Spinal cord (tissue), 10 donors: Measurements from ENCODE around the gene ROBO2. TPM values are rescaled to one million over a fixed set of nuclear protein-coding genes. Genes with fewer than 3 reads are reported as not detected.

ENCODE experiments used
- DNase-seq, 6 donors: peaks; one replicate each; pipeline versions ENCODE4 v3.0.0 to v3.0.0-alpha.2; 2013 to 2015; ENCODE audit warnings: low spot score in 6 of 6, low read depth in 4 of 6
- H3K27ac ChIP-seq: one replicate; pipeline ENCODE4 v1.5.1; 2013; ENCODE audit warnings: low read depth, low read length, control low read depth
- H3K27me3 ChIP-seq: one replicate; pipeline ENCODE4 v1.6.1; 2013; ENCODE audit warnings: low read length; ENCODE audit not compliant: control insufficient read depth, insufficient read depth
- H3K36me3 ChIP-seq: one replicate; pipeline ENCODE4 v1.6.1; 2013; ENCODE audit warnings: low read length; ENCODE audit not compliant: control insufficient read depth, insufficient read depth
- H3K4me1 ChIP-seq: one replicate; pipeline ENCODE4 v1.6.1; 2013; ENCODE audit warnings: low read length; ENCODE audit not compliant: control insufficient read depth, insufficient read depth
- H3K4me3 ChIP-seq: one replicate; pipeline ENCODE4 v1.5.1; 2013; ENCODE audit warnings: low read depth, low read length, control low read depth
- H3K9me3 ChIP-seq: one replicate; pipeline ENCODE4 v1.6.1; 2013; ENCODE audit warnings: low read length; ENCODE audit not compliant: control insufficient read depth, insufficient read depth
- WGBS: methylation state at CpG from one replicate; pipeline ENCODE4 v1.1.5; 2013; ENCODE audit warnings: missing lambda C conversion rate; ENCODE audit not compliant: insufficient coverage; 5-methylcytosine and 5-hydroxymethylcytosine counted together
- polyA plus RNA-seq, 2 donors: library from polyadenylated mRNA; unstranded; fragments of 120-200 nt; gene quantifications; one replicate each; pipeline ENCODE4 v1.2.1, GENCODE V29; 2013; ENCODE audit not compliant: insufficient read length in 2 of 2
- total RNA-seq, 2 donors: library from RNA; depleted of rRNA in 1 of 2; stranded (reverse); fragments of 120-200 nt in 1 of 2; fragments of >200 nt in 1 of 2; gene quantifications; one replicate each; pipeline versions ENCODE4 v1.2.3 to v1.2.4, GENCODE V29; 2013 to 2014
- donor health status: healthy.

Gene ROBO2
- total and polyA plus RNA-seq, 4 donors, result 75.0 to 196 (median 114) TPM

DNA sequence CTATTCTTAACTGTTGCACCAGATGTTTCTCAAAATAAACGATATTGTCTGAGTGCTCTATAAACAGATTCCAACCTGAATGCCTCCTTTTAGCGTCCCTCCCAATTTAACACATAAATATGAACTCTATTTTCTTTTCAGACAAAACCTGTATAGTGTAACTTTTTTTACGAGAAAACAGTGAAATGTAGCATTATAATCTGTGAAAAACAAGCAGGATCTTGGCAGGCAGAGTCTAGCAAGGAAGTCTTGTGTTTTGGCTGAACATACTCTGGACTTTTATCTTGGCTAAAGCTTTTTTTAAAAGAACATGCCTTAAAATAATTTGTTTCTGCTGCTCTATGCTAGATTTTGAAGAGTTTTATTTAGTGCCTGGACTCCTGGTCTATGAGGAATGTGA, 150.5 kb downstream of the ROBO2 start:
- no peaks in the 10 kb centered on the region for H3K9me3 ChIP-seq
- H3K27ac ChIP-seq, result no peak overlapping the region
- H3K4me3 ChIP-seq, result no peak overlapping the region
- no peaks in the 10 kb centered on the region for H3K27me3 ChIP-seq
- WGBS, result no CpG with 5 or more reads among the region's 3 CpGs
- peak in 1 of 6 donors; percentile 46 for DNase-seq
- no peaks in the 10 kb centered on the region for H3K4me1 ChIP-seq
- H3K36me3 ChIP-seq, result no peaks in the 10 kb centered on the region

DNA sequence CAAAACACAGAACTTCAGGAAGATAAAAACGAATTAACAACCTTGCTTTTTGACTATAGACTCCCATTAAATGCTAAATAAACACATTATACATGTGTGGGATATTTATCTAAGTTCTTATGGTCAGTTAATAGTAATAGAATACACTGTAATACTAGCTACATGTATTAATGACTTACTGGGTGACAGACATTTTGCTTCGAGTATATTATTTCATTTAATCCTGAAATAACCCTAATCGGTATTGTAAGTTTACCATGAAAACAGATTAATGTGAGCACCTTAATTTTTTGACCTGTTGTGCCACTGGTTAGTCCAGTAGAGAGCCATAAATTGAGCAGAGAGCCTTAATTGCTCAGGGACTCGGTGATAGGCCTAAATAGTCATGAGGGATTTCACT, 151.1 kb downstream of the ROBO2 start:
- DNase-seq, result no peak
- Histone ChIP-seq H3K27me3 (no peaks in the 10 kb centered on the region), H3K9me3 (no peaks in the 10 kb centered on the region), H3K4me3 (no peak overlapping the region), H3K27ac (no peak overlapping the region), H3K36me3 (no peaks in the 10 kb centered on the region), H3K4me1 (no peaks in the 10 kb centered on the region)
- WGBS, result no CpG with 5 or more reads among the region's 4 CpGs

DNA sequence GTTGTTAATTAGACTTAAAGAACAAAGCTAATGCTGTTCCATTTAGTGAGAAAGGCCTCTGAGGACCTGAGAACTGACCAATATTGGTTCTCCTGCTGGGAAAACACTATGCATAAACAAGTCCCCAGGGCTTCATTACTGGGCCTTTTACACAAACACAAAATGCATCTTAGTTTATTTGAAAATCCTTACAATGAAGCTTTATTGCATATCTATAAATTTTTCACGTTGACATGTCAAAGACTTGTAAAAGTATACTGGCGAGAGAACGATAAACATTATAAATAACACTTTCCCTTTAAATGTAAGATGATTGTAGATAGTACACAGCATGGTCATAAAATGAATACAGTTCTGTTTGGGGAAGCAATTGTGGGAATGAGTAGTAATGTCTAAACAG, 151.7 kb downstream of the ROBO2 start:
- no peaks in the 10 kb centered on the region for H3K9me3 ChIP-seq
- WGBS, result no CpG with 5 or more reads among the region's 3 CpGs

DNA sequence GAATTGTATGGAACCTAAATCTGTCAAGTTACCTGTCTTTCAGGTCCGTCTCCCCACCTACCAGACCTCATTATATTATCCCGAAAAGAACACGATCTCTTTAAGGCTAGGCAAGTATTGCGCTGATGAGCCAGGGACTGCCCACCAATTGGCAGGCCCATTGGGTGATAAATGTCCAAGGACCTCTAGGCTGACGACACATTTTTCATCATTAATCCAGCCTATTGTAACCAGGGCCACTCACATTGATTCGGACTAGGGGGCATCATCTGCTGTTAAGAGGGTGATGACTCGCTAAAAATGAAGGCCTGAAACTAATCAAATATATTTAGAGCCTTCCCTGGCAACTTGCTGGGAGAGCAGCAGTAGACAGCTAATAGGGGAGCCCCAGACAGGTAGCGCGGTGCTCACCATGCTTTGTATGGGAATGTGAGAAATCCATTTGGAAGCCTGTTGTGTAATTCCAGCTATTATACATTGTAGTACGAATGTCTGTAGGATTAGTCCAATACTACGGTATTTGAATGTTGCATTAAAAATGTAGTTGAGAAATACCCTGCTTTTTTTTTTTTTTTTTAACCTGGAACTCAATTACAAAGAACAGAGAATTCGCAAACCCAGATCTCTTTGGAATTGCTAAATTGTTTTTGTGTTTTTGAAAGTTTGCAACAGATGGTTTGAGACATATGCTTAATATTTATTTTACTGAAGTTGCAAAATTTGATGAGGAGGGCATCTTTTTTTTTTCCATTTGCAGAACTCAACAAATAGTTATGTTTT, 156.1 kb downstream of the ROBO2 start:
- H3K4me1 ChIP-seq, result no peaks in the 10 kb centered on the region
- no peaks in the 10 kb centered on the region for H3K27me3 ChIP-seq
- H3K9me3 ChIP-seq, result no peaks in the 10 kb centered on the region
- DNase-seq, result no peak
- H3K36me3 ChIP-seq, result no peaks in the 10 kb centered on the region
- H3K27ac ChIP-seq, result no peak overlapping the region
- H3K4me3 ChIP-seq, result no peak overlapping the region
- 88% methylated on average over 4 of the region's 12 CpGs for WGBS

More for the DNA sequence above, 151.7 kb downstream of the ROBO2 start:
- no peaks in the 10 kb centered on the region for H3K27me3 ChIP-seq
- H3K4me1 ChIP-seq, result no peaks in the 10 kb centered on the region
- no peak overlapping the region for H3K27ac ChIP-seq
- H3K4me3 ChIP-seq, result no peak overlapping the region
- peak in 1 of 6 donors; percentile 61 for DNase-seq
- no peaks in the 10 kb centered on the region for H3K36me3 ChIP-seq

DNA sequence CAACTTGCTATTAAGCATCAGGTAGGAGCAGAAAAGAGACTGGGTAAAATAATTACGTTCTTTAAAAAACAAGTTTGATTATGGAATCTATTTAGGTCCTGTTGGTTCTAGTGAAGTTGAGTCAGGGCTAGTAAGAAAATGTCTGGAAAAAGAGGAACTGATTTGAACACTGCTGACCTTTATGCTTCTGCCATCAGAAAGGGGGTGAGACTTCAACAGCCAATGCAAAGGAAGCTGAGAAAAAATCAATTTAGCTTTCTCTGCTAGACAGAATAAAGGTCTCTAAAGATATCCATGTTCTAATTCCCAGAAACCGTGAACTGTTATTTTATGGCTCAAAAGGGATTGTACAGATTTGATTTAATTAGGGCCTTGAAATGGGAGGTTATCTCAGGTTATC, 157.5 kb downstream of the ROBO2 start:
- Histone ChIP-seq H3K4me1 (no peaks in the 10 kb centered on the region), H3K27ac (no peak overlapping the region), H3K4me3 (no peak overlapping the region), H3K36me3 (no peaks in the 10 kb centered on the region), H3K27me3 (no peaks in the 10 kb centered on the region), H3K9me3 (no peaks in the 10 kb centered on the region)
- no CpG with 5 or more reads among the region's 2 CpGs for WGBS
- no peak for DNase-seq

DNA sequence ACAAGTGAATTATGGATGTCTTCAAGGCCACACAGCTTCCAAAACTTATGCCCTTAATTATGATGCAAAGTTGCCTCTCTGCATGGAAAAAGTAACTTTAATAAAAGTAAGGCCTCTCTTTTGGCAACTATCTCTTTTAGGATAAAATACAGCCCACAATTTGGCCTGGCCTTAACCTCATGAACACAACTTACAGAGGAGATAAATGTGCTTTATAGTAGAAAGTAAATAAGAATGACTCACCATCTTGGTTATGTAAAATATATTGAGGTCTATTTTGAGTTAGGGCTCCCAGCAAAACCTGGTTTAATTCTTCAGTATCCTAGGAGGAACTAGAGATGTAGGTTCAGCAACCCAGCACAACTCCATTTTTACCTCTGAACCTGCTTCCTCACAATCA, 164.0 kb downstream of the ROBO2 start:
- H3K9me3 ChIP-seq, result no peaks in the 10 kb centered on the region
- H3K27ac ChIP-seq, result no peak overlapping the region
- no peak for DNase-seq
- H3K27me3 ChIP-seq, result no peaks in the 10 kb centered on the region
- no peaks in the 10 kb centered on the region for H3K36me3 ChIP-seq
- H3K4me1 ChIP-seq, result no peaks in the 10 kb centered on the region
- no peak overlapping the region for H3K4me3 ChIP-seq

DNA sequence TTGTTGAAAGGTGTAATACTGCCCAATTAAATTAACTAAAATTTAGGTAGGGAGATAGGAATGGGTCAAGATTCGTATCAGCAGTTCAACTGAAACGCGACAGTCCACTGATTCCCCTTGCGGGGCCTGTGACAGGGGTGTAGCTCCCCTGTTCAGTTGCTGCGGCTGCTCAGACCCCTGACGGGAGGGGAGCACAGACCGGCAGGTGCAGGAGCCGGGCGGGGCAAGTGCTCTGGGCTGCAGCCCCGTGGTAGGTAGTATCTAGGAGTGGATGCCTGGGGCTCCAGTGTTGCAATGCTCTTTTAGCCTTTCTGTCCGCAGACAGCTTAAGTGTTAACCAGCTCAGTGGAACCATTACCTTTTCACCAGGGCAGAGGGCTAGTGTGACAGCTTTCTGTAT, 164.9 kb downstream of the ROBO2 start:
- Histone ChIP-seq H3K4me3 (no peak overlapping the region), H3K4me1 (no peaks in the 10 kb centered on the region), H3K9me3 (no peaks in the 10 kb centered on the region), H3K36me3 (no peaks in the 10 kb centered on the region), H3K27ac (no peak overlapping the region), H3K27me3 (no peaks in the 10 kb centered on the region)
- DNase-seq, result no peak
- WGBS, result 85% methylated on average over 9 of the region's 11 CpGs

DNA sequence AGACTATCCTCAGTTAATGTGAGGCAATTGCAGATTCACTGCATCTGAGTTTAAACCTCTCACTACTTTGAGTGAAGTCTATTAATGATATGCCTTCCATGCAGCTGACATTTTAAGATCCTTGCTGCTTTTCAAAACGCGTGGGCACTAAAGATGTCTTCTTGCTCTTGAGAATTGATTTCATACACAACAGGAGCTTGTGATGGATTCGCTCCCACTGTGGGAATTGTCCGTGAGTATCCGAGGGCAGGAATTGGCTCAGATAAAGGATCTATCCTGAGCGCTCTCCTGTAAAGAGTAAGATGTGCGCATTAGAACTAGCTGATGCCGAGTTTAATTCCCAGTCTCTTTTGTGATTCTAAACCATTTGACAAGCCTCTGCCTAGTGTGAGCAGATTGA, 167.9 kb downstream of the ROBO2 start:
- DNase-seq, result peak in 2 of 6 donors; percentile 15 to 65
- H3K27me3 ChIP-seq, result no peaks in the 10 kb centered on the region
- 20% methylated on average over 1 of the region's 8 CpGs for WGBS
- H3K4me1 ChIP-seq, result no peaks in the 10 kb centered on the region
- no peaks in the 10 kb centered on the region for H3K36me3 ChIP-seq
- H3K9me3 ChIP-seq, result no peaks in the 10 kb centered on the region
- no peak overlapping the region for H3K27ac ChIP-seq
- H3K4me3 ChIP-seq, result no peak overlapping the region

DNA sequence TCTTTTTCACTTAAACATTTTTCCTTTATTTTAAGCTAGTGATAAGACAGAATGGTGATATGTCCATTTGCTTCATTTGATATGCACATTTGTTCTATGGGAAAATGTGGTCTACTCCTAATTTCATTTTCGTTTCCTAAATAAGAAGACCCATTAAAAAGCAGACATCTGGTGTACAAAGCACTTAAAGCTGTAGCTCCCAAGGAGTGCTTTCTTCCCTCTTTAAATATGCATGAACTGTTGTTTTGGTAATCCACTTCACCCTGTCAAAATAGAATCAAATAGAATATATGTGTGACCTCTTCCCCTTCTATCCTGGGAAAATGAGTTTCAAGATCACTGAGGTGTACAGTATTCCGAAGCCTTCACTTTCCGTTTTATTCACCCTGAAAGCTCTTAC, 182.8 kb downstream of the ROBO2 start:
- H3K27ac ChIP-seq, result no peak overlapping the region
- no peak overlapping the region for H3K4me3 ChIP-seq
- no peaks in the 10 kb centered on the region for H3K27me3 ChIP-seq
- H3K4me1 ChIP-seq, result no peaks in the 10 kb centered on the region
- no peak for DNase-seq
- WGBS, result no CpG with 5 or more reads among the region's 3 CpGs
- no peaks in the 10 kb centered on the region for H3K36me3 ChIP-seq
- no peaks in the 10 kb centered on the region for H3K9me3 ChIP-seq

DNA sequence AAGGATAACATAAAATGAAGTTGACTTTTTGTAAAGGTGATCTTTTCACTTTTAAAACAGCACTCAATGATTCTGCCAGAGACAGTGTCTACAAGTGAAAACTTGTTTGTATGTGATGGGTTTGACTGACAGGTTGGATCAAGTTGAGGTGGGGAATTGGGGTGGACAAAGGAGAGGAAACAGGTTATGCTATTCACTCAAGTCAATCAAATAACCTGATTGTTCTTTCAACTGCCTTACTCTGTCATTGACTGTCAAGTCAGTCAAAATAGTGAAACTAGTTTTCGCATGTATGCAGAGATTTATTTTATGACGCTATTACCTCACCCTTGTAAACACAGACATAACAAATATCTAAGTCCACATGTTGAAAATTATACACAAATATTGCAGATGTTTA, 187.7 kb downstream of the ROBO2 start:
- Histone ChIP-seq H3K36me3 (no peaks in the 10 kb centered on the region), H3K27me3 (no peaks in the 10 kb centered on the region), H3K9me3 (no peaks in the 10 kb centered on the region), H3K4me1 (no peaks in the 10 kb centered on the region), H3K27ac (no peak overlapping the region), H3K4me3 (no peak overlapping the region)
- no CpG with 5 or more reads among the region's 2 CpGs for WGBS
- no peak for DNase-seq
